K562 (cell line): ENCODE results near the gene IRAK3. TPM values are rescaled to one million over a fixed set of nuclear protein-coding genes. Genes with fewer than 3 reads are reported as not detected.
"Not testable (repeated sequence)": the region's sequence is repeated elsewhere in the genome, so short reads cannot be mapped to it uniquely, and the experiment has no call there.

ENCODE experiments used
- ATAC-seq: fragments of 200-7000 bp; cut with Tn5 transposase; 3 replicates; pipeline ENCODE4 v1.9.1; 2020; ENCODE audit warnings: moderate library complexity
- BruUV-seq: library from RNA; stranded (reverse); fragments of 400-500 nt; replicated peaks from 2 replicates; lab custom pipeline; 2021; lab: Mats Ljungman, UMichigan
- CTCF ChIA-PET: fragments of 300-600 bp; formaldehyde crosslinking; extraction: SDS; loops from one replicate; lab custom pipeline; 2021; ENCODE audit warnings: low intra/inter-chr PET ratio; lab: Yijun Ruan, JAX
- POLR2A ChIA-PET: fragments of 300-600, 350-650 bp; sonication (Branson Sonifier 250); formaldehyde crosslinking; extraction: SDS; loops from one replicate; lab custom pipeline; 2021; ENCODE audit warnings: antibody characterized with exemption, inconsistent platforms; lab: Yijun Ruan, JAX
- DNase-seq, 4 experiments: peaks; one replicate each; pipeline versions ENCODE4 v3.0.0 to v3.0.0-alpha.2; 2011 to 2018; ENCODE audit warnings: low spot score in 3 of 4, mixed read lengths in 3 of 4; ENCODE audit errors: extremely low read depth in 1 of 4
- FAIRE-seq: peaks from 2 replicates; lab custom pipeline; 2011; peaks lifted over from hg19 to GRCh38; lab: Jason Lieb, UNC
- H2AFZ ChIP-seq: 2 replicates; pipeline ENCODE4 v1.6.0; 2011; ENCODE audit warnings: low read depth, low read length, control low read depth, inconsistent platforms
- H3K27ac ChIP-seq: fragments of 200-600 bp; 3 replicates; pipeline ENCODE4 v1.8.0; 2011; ENCODE audit warnings: low read depth, mild to moderate bottlenecking, control low read depth, inconsistent platforms, low read length, moderate library complexity, mixed read lengths; ENCODE audit errors: extremely low read depth
- H3K27me3 ChIP-seq, 2 experiments: fragments of 300-600 bp in 1 of 2; 2 replicates in 1 of 2; 3 replicates in 1 of 2; pipeline versions ENCODE4 v1.6.0 to v1.8.0; 2011; ENCODE audit warnings: inconsistent platforms in 2 of 2, low read length in 2 of 2, mild to moderate bottlenecking in 1 of 2, mixed read lengths in 1 of 2, moderate library complexity in 1 of 2; ENCODE audit not compliant: control insufficient read depth in 2 of 2, insufficient read depth in 2 of 2
- H3K36me3 ChIP-seq: fragments of 300-600 bp; 3 replicates; pipeline ENCODE4 v1.8.0; 2011; ENCODE audit warnings: mild to moderate bottlenecking, low read length, inconsistent platforms; ENCODE audit not compliant: control insufficient read depth, insufficient read depth
- H3K4me1 ChIP-seq, 2 experiments: fragments of 200-600 bp in 1 of 2; replicated peaks in 1 of 2; 2 replicates in 1 of 2; 3 replicates in 1 of 2; pipeline versions ENCODE4 v1.5.1 to v1.8.0; 2011; ENCODE audit warnings: inconsistent platforms in 2 of 2, low read length in 2 of 2, mild to moderate bottlenecking in 1 of 2, mixed read lengths in 1 of 2, moderate library complexity in 1 of 2; ENCODE audit not compliant: control insufficient read depth in 2 of 2, insufficient read depth in 2 of 2
- H3K4me2 ChIP-seq: 2 replicates; pipeline ENCODE4 v1.6.1; 2011; ENCODE audit warnings: low read length, control low read depth, inconsistent platforms, mixed read lengths; ENCODE audit not compliant: insufficient read depth
- H3K4me3 ChIP-seq: fragments of 200-600 bp; sonication (generic), shearing (Covaris generic); 2 replicates; pipeline ENCODE4 v1.5.1; 2016; ENCODE audit warnings: control low read depth, inconsistent platforms
- H3K79me2 ChIP-seq: fragments of 200-600 bp; 3 replicates; pipeline ENCODE4 v1.8.0; 2011; ENCODE audit warnings: low read length, inconsistent platforms; ENCODE audit not compliant: control insufficient read depth, insufficient read depth
- H3K9ac ChIP-seq, 2 experiments: 2 replicates each; pipeline versions ENCODE4 v1.6.0 to v1.6.1; 2011; ENCODE audit warnings: low read depth in 2 of 2, low read length in 2 of 2, control low read depth in 1 of 2, inconsistent platforms in 1 of 2, mild to moderate bottlenecking in 1 of 2, mixed read lengths in 1 of 2; ENCODE audit not compliant: insufficient read depth in 1 of 2
- H3K9me1 ChIP-seq: one replicate; pipeline ENCODE4 v1.6.0; 2011; ENCODE audit warnings: inconsistent platforms, mild to moderate bottlenecking, low read length, moderate library complexity; ENCODE audit not compliant: control insufficient read depth, insufficient read depth
- H3K9me3 ChIP-seq: replicated peaks from 2 replicates; pipeline ENCODE4 v1.5.1; 2011; ENCODE audit warnings: low read depth, low read length, inconsistent platforms; ENCODE audit not compliant: control insufficient read depth, insufficient read depth
- H4K20me1 ChIP-seq: replicated peaks from 2 replicates; pipeline ENCODE4 v1.6.1; 2011; ENCODE audit warnings: low read length, inconsistent platforms, mixed read lengths; ENCODE audit not compliant: control insufficient read depth, insufficient read depth
- ADNP ChIP-seq: fragments of 200-800 bp; sonication (Bioruptor generic); IDR thresholded peaks from 2 replicates; pipeline ENCODE4 v1.6.1; 2016; ENCODE audit warnings: missing genetic modification characterization, missing compliant biosample characterization
- BCOR ChIP-seq: fragments of 450-650 bp; IDR thresholded peaks from 2 replicates; pipeline ENCODE4 v1.6.1; 2016
- HLTF ChIP-seq: fragments of 450-650 bp; IDR thresholded peaks from 2 replicates; pipeline ENCODE4 v1.6.1; 2016
- SMARCA5 ChIP-seq: fragments of 450-650 bp; IDR thresholded peaks from 2 replicates; pipeline ENCODE4 v1.6.1; 2016
- TOE1 ChIP-seq, 2 experiments: fragments of 450-650 bp in 1 of 2; sonication (generic) in 1 of 2; formaldehyde crosslinking in 1 of 2; IDR thresholded peaks; 2 replicates each; pipeline versions ENCODE4 v1.7.1 to v1.8.0; 2016 to 2022; ENCODE audit warnings: borderline replicate concordance in 2 of 2, mild to moderate bottlenecking in 2 of 2, antibody characterized with exemption in 1 of 2, inconsistent platforms in 1 of 2, low read depth in 1 of 2, missing genetic modification reagents in 1 of 2, moderate library complexity in 1 of 2
- WGBS: fragments of 100-300 bp; shearing (Covaris generic); methylation state at CpG from one replicate; pipeline ENCODE4 v1.1.6; 2016; ENCODE audit warnings: low coverage, mixed read lengths; ENCODE audit not compliant: insufficient coverage; ENCODE audit errors: missing lambda C conversion rate; 5-methylcytosine and 5-hydroxymethylcytosine counted together
- in situ Hi-C: fragments of 300-500 bp; cut with MboI; formaldehyde crosslinking; loops from 4 replicates; pipeline ENCODE4 v1.15.0; 2018; ENCODE audit warnings: inconsistent platforms, mixed read lengths
- intact Hi-C: fragments of 100-400 bp; cut with micrococcal nuclease; formaldehyde crosslinking; loops from 2 replicates; pipeline ENCODE4 v1.14.2; 2022
- polyA plus RNA-seq, 8 experiments: library from polyadenylated mRNA; depleted of rRNA in 4 of 8; stranded (reverse) in 5 of 8; unstranded in 3 of 8; fragments of >200 nt; fragmentation: Nextera tagmentation in 2 of 8; fragmentation: Illumina TruSeq in 1 of 8; extraction: Ambion mirVana in 2 of 8; extraction: Trizol in 1 of 8; gene quantifications; 2 replicates each; pipeline versions ENCODE4 v1.2.1 to v1.2.3, GENCODE V29; 2011 to 2014; ENCODE audit warnings: inconsistent platforms in 1 of 8, missing spikeins in 1 of 8
- total RNA-seq, 7 experiments: library from RNA; depleted of rRNA in 6 of 7; stranded (reverse); fragments of >200 nt in 6 of 7; fragmentation: Illumina TruSeq in 2 of 7; extraction: Trizol in 2 of 7; gene quantifications; 2 replicates each; pipeline versions ENCODE4 v1.2.1 to v1.2.3, GENCODE V29; 2011 to 2021; ENCODE audit warnings: low replicate concordance in 1 of 7
- TF ChIP-seq, protein P1 (sequence below): fragments of 450-650 bp; IDR thresholded peaks from 2 replicates; pipeline ENCODE4 v1.7.0; 2016; ENCODE audit warnings: borderline replicate concordance
- TF ChIP-seq, protein P2 (sequence below): fragments of 450-650 bp; IDR thresholded peaks from 2 replicates; pipeline ENCODE4 v1.6.1; 2016; ENCODE audit warnings: mild to moderate bottlenecking, moderate library complexity

IRAK3 gene
- total and polyA plus RNA-seq, 9 of the 15 experiments (the other 6 are each of a cell fraction or from before 2014, with no cell fraction given): 0.06 to 0.09 (median 0.07) TPM; not detected in 6

GRCh38 chr12:66303316-66303804 is 114.3 kb downstream of the IRAK3 start:
- peaks cover 10% of the 10 kb centered on the region; the same call in 2 of the 3 replicates for H3K79me2 ChIP-seq
- ChIA-PET CTCF (interaction anchor here (0.6 kb wide), 1 partner anchor 15 kb away, joined by 6 read pairs; no protein-coding TSS in a partner anchor), POLR2A (interaction anchor here (1.8 kb wide), 1 partner anchor 8 kb away, joined by 9 read pairs; no protein-coding TSS in a partner anchor)
- H3K36me3 ChIP-seq; H3K9me3 ChIP-seq; in situ Hi-C loops; H3K27me3 ChIP-seq; ATAC-seq; intact Hi-C loops; DNase-seq; H4K20me1 ChIP-seq; H3K9me1 ChIP-seq; FAIRE-seq; BruUV-seq; H3K4me1 ChIP-seq; TF ChIP-seq TOE1 (CRISPR knock-in tag; IDR thresholded peaks at IDR 0.05; ENCODE audit: borderline replicate concordance, low read depth): not testable (repeated sequence)
- H3K4me3 ChIP-seq: peak overlapping the region; percentile 52
- H2AFZ ChIP-seq: peak overlapping the region; percentile 98
- H3K27ac ChIP-seq: peak overlapping the region; percentile 82; the same call in 1 of the 3 replicates
- peak overlapping the region; percentile 91 for H3K4me2 ChIP-seq
- WGBS: 18% methylated on average over 12 of the region's 14 CpGs
- H3K9ac ChIP-seq: peak overlapping the region; percentile 73 to 78
- TF ChIP-seq BCOR (peak; percentile 17; the same call in 1 of the 2 replicates), ADNP (tag) (peak; percentile 74; the same call in 1 of the 2 replicates), HLTF (peak; percentile 52; the same call in 1 of the 2 replicates), TOE1 (IDR thresholded peaks at IDR 0.05; ENCODE audit: borderline replicate concordance) (0 out of 2 replicates have a peak, but pooled peaks have one; percentile 17), SMARCA5 (peak; percentile 43; the same call in 1 of the 2 replicates)
- TF ChIP-seq, protein P1, sequence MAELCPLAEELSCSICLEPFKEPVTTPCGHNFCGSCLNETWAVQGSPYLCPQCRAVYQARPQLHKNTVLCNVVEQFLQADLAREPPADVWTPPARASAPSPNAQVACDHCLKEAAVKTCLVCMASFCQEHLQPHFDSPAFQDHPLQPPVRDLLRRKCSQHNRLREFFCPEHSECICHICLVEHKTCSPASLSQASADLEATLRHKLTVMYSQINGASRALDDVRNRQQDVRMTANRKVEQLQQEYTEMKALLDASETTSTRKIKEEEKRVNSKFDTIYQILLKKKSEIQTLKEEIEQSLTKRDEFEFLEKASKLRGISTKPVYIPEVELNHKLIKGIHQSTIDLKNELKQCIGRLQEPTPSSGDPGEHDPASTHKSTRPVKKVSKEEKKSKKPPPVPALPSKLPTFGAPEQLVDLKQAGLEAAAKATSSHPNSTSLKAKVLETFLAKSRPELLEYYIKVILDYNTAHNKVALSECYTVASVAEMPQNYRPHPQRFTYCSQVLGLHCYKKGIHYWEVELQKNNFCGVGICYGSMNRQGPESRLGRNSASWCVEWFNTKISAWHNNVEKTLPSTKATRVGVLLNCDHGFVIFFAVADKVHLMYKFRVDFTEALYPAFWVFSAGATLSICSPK: 0 out of 2 replicates have a peak, but pooled peaks have one; percentile 18
- TF ChIP-seq, protein P2, sequence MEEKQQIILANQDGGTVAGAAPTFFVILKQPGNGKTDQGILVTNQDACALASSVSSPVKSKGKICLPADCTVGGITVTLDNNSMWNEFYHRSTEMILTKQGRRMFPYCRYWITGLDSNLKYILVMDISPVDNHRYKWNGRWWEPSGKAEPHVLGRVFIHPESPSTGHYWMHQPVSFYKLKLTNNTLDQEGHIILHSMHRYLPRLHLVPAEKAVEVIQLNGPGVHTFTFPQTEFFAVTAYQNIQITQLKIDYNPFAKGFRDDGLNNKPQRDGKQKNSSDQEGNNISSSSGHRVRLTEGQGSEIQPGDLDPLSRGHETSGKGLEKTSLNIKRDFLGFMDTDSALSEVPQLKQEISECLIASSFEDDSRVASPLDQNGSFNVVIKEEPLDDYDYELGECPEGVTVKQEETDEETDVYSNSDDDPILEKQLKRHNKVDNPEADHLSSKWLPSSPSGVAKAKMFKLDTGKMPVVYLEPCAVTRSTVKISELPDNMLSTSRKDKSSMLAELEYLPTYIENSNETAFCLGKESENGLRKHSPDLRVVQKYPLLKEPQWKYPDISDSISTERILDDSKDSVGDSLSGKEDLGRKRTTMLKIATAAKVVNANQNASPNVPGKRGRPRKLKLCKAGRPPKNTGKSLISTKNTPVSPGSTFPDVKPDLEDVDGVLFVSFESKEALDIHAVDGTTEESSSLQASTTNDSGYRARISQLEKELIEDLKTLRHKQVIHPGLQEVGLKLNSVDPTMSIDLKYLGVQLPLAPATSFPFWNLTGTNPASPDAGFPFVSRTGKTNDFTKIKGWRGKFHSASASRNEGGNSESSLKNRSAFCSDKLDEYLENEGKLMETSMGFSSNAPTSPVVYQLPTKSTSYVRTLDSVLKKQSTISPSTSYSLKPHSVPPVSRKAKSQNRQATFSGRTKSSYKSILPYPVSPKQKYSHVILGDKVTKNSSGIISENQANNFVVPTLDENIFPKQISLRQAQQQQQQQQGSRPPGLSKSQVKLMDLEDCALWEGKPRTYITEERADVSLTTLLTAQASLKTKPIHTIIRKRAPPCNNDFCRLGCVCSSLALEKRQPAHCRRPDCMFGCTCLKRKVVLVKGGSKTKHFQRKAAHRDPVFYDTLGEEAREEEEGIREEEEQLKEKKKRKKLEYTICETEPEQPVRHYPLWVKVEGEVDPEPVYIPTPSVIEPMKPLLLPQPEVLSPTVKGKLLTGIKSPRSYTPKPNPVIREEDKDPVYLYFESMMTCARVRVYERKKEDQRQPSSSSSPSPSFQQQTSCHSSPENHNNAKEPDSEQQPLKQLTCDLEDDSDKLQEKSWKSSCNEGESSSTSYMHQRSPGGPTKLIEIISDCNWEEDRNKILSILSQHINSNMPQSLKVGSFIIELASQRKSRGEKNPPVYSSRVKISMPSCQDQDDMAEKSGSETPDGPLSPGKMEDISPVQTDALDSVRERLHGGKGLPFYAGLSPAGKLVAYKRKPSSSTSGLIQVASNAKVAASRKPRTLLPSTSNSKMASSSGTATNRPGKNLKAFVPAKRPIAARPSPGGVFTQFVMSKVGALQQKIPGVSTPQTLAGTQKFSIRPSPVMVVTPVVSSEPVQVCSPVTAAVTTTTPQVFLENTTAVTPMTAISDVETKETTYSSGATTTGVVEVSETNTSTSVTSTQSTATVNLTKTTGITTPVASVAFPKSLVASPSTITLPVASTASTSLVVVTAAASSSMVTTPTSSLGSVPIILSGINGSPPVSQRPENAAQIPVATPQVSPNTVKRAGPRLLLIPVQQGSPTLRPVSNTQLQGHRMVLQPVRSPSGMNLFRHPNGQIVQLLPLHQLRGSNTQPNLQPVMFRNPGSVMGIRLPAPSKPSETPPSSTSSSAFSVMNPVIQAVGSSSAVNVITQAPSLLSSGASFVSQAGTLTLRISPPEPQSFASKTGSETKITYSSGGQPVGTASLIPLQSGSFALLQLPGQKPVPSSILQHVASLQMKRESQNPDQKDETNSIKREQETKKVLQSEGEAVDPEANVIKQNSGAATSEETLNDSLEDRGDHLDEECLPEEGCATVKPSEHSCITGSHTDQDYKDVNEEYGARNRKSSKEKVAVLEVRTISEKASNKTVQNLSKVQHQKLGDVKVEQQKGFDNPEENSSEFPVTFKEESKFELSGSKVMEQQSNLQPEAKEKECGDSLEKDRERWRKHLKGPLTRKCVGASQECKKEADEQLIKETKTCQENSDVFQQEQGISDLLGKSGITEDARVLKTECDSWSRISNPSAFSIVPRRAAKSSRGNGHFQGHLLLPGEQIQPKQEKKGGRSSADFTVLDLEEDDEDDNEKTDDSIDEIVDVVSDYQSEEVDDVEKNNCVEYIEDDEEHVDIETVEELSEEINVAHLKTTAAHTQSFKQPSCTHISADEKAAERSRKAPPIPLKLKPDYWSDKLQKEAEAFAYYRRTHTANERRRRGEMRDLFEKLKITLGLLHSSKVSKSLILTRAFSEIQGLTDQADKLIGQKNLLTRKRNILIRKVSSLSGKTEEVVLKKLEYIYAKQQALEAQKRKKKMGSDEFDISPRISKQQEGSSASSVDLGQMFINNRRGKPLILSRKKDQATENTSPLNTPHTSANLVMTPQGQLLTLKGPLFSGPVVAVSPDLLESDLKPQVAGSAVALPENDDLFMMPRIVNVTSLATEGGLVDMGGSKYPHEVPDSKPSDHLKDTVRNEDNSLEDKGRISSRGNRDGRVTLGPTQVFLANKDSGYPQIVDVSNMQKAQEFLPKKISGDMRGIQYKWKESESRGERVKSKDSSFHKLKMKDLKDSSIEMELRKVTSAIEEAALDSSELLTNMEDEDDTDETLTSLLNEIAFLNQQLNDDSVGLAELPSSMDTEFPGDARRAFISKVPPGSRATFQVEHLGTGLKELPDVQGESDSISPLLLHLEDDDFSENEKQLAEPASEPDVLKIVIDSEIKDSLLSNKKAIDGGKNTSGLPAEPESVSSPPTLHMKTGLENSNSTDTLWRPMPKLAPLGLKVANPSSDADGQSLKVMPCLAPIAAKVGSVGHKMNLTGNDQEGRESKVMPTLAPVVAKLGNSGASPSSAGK: peak; percentile 44; the same call in 1 of the 2 replicates
